Activated CD8-positive, alpha-beta memory T cell treated with anti-CD3 and anti-CD28 coated beads for 4 hours (primary cell): Measurements from ENCODE around the gene LTB4R.

Experiments
- DNase-seq, 2 donors: peaks; one replicate each; pipeline ENCODE4 v3.0.0-alpha.2; 2020; ENCODE audit warnings: low read depth in 2 of 2

Gene LTB4R

GRCh38 chr14:24300326-24300980, 10.8 kb upstream of the LTB4R start:
- no peak for DNase-seq

DNA sequence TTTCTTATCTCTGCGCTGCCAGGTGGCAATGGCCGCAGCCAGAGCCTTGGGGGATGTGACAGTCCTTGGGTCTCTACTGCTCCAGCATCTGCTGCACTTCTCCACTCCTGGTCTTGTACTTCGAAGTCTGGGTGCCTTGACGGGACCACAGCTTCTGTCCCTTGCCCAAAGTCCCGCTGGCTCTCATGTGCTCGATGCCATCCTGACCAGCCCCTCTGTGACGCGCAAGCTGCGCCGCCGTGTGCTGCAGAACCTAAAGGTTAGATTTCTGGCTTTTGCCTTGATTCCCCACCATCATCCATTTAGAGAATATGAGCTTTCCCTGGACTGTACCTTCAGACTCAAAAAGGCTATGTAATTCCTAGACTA, 7.3 kb upstream of the LTB4R start:
- DNase-seq = no peak

- DNase-seq = no peak
Measured at GRCh38 chr14:24307156-24307574, 4.1 kb upstream of the LTB4R start.

DNA sequence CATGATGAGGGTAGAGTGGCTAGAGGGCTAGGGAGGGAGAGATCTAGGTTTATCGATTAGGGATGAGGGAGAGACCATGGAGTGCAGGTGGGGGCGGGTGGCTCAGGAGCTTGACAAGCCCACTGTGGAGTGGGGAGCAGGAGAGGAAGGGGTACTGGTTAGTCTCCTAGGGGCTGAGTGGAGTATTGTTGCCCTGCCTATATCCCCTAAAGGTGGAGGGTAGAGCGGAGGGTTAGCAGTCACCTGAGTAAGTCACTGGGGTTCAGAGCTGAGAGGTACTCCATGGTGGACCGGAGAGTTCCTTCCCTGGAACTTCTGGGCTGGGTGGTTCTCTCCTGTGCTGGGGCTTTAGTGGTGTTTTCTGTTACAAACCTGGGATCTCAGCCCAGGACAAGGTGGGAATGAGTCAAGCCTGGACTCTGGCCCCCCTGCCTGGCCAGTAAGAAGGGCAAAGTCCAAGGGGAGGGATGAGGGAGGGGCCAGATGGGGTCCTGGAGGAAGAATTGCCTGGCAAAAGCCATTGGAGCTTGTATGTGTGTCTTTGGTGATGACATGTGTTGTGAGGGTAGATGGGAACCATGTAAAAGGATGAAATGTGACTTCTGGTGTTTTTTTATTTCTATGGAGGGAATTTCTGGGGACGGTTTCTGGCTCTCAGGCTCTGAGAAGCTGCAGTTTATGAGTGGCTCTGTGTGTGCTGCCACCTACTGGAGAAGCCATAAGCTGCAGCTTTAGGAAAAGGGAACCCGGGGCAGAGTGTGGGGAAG, 3.5 kb upstream of the LTB4R start, which contains the start of gene CIDEB:
CIDEB (minus strand) TSS at position 403 of the 767 bp plus-strand sequence; CDS start at position 284, 119 bp downstream.
- DNase-seq = no peak

GRCh38 chr14:24308342-24309124, 2.8 kb upstream of the LTB4R start:
- no peak for DNase-seq

- no peak for DNase-seq
Measured at GRCh38 chr14:24309538-24310264, 1.6 kb upstream of the LTB4R start, which contains the start of gene LTB4R2. LTB4R2 (plus strand) TSS chr14:24310140; CDS start chr14:24310665, 525 bp downstream.

- DNase-seq = no peak
Measured at GRCh38 chr14:24310265-24310645, 1.0 kb upstream of the LTB4R start.

- no peak for DNase-seq
Measured at GRCh38 chr14:24311837-24312615, 724 bp downstream of the LTB4R start.

GRCh38 chr14:24312736-24313507, 1.6 kb downstream of the LTB4R start:
- DNase-seq = no peak

DNA sequence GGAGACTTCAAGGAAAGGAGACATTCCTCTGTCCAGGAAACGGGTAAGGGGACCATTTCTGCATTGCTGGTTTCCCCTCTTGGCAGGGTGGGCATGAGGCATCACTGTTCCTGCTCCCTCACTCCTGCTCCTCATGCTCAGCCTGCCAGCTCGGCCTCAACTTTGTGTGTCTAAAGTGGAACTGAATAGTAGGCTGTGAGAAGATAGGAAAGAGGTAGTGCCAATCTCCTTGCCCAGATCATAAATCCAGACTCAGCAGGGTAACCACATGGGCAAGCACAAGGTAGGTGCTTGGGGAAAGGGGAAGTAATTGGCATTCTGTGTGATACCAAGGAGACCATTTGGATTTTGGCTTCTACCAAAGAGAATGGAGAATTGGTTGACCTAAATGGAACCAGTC, 2.6 kb downstream of the LTB4R start:
- no peak for DNase-seq

DNA sequence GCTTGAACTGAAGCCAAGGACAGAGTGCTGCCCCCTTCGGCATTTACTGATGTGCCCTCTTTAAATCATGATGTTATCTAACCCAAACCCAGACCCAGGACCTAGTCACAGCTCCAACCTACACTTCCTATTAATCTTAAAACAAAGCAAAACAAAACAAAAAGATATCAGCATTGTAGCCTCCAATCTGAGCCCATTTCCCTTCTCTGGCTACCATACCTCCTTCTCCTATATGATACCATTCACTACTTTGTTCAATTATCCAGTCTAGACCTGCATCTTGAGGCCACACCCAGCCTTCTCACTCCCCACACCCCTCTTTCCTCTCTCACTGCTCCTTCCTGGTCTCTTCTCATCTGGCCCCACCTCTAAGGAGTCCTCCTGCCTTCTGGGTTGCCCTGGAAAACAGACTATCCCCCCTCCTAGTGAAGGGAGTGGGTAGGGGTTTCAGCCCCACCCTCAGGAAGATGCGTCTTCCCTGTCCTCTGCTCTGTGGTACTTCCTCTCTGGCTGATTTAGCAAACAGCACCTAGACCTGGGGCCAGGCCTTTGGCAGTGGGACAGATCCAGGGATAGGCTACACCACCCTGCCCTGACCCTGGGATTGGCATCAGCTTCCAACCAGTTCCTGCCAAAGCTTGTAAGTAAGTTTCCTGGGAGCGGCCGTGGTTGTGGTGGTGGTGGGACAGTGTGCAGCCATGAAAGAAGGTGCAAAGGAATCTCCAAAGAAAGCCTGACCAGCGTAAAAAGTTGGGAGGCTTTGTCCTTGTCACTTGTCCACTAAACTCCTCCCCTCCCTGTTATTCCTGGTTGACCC, 3.3 kb downstream of the LTB4R start:
- no peak for DNase-seq

DNA sequence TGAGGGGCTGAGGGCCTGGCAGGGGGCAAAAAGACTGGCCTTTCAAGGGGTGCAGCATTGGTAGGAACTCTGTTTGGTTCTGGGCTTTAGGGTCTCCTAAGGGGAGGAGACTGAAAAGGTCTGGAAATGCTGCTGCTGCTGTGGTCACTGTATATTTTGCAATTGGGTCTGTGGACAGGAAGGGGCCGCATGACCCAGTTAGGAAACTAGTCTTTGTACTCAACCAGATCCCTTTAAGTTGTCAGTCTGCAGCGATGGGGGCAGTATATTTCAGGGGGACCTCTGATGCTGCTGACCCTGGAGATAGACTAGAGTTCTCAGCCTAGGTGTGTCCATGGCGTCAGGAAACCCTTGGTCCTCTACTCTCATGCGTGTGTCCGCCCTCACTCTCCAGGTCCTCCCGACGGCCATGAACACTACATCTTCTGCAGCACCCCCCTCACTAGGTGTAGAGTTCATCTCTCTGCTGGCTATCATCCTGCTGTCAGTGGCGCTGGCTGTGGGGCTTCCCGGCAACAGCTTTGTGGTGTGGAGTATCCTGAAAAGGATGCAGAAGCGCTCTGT, 4.0 kb downstream of the LTB4R start:
- DNase-seq = no peak

- DNase-seq = no peak
Measured at GRCh38 chr14:24315807-24316596, 4.7 kb downstream of the LTB4R start.

DNA sequence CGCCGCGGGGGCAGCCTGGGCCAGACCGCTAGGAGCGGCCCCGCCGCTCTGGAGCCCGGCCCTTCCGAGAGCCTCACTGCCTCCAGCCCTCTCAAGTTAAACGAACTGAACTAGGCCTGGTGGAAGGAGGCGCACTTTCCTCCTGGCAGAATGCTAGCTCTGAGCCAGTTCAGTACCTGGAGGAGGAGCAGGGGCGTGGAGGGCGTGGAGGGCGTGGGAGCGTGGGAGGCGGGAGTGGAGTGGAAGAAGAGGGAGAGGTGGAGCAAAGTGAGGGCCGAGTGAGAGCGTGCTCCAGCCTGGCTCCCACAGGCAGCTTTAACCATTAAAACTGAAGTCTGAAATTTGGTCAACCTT, 5.3 kb downstream of the LTB4R start:
- no peak for DNase-seq

DNA sequence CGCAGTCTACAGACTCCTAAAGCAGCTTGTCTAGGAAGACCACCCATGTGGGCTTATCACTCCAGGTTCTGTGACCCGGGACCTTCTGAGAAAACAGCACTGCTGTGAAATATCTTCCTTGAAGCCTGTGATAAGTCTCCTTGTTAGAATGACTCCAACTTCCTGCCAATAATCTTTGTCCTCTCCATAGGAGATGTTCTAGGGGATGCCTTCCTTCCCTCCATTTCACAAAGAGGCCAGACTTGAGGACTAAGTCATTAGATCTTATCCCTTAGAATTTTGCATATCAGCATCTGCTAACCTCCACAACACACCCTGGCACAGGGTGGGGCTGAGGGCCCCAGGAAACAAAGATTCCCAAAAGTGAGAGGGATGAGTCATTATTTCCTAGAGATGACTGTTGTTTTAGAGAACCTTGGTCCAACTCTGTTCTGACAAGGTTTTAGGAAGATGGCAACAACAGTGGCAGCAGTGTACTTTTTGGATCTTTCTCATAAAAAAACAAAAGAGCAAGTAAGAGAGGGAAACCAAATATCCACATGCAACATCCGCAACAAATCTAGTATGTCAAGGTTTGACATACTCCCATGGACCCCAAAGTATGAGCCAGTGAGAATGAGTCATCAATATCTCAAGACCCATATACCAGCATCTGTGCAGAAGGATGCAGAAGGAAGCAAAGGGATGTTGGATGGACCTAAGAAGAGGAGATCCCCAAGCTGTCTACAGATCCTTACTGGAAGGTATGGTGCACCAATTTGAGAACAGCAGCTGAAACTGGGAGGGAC, 6.0 kb downstream of the LTB4R start:
- no peak for DNase-seq

GRCh38 chr14:24321212-24321975, 10.1 kb downstream of the LTB4R start:
- DNase-seq = no peak

GRCh38 chr14:24322672-24323071, 11.4 kb downstream of the LTB4R start:
- no peak for DNase-seq
